IMR-90 (cell line): ENCODE measurements around the gene AZGP1. TPM values are rescaled to one million over a fixed set of nuclear protein-coding genes. Genes with fewer than 3 reads are reported as not detected.

Experiments
- ATAC-seq: fragments of 200-7000 bp; cut with Tn5 transposase; 2 replicates; pipeline ENCODE4 v1.9.1; 2020; ENCODE audit warnings: low read depth, mild to moderate bottlenecking, moderate library complexity
- BruUV-seq: library from RNA; stranded (reverse); fragments of 400-500 nt; replicated peaks from 2 replicates; lab custom pipeline; 2021; lab: Mats Ljungman, UMichigan
- CTCF ChIA-PET: fragments of 300-600 bp; formaldehyde crosslinking; extraction: SDS; loops from one replicate; lab custom pipeline; 2021; ENCODE audit warnings: antibody characterized with exemption; lab: Yijun Ruan, JAX
- POLR2A ChIA-PET: fragments of 300-600 bp; sonication (Branson Sonifier 250); formaldehyde crosslinking; loops from one replicate; lab custom pipeline; 2022; ENCODE audit warnings: antibody characterized with exemption; ENCODE audit not compliant: unreplicated experiment; lab: Charles Lee
- DNase-seq: peaks from one replicate; pipeline ENCODE4 v3.0.0; 2013
- H2AFZ ChIP-seq: replicated peaks from 2 replicates; pipeline ENCODE3; 2013; ENCODE audit warnings: low read length, mild to moderate bottlenecking; ENCODE audit not compliant: poor library complexity
- H2AK5ac ChIP-seq: 2 replicates; pipeline ENCODE4 v1.6.1; 2013; ENCODE audit warnings: low read depth, low read length, inconsistent platforms
- H2AK9ac ChIP-seq: replicated peaks from 2 replicates; pipeline ENCODE3; 2013; ENCODE audit warnings: mild to moderate bottlenecking, low read depth, low read length, moderate library complexity; ENCODE audit not compliant: poor library complexity
- H2BK120ac ChIP-seq: 2 replicates; pipeline ENCODE4 v1.6.1; 2013; ENCODE audit warnings: low read depth, low read length, inconsistent platforms
- H2BK15ac ChIP-seq: 3 replicates; pipeline ENCODE4 v1.6.1; 2013; ENCODE audit warnings: low read depth, low read length, inconsistent platforms
- H2BK20ac ChIP-seq: 2 replicates; pipeline ENCODE4 v1.6.1; 2013; ENCODE audit warnings: low read depth, mild to moderate bottlenecking, inconsistent platforms, low read length, moderate library complexity
- H2BK5ac ChIP-seq: 2 replicates; pipeline ENCODE4 v1.6.1; 2013; ENCODE audit warnings: mild to moderate bottlenecking, low read depth, low read length, inconsistent platforms; ENCODE audit not compliant: poor library complexity, severe bottlenecking
- H3K14ac ChIP-seq: replicated peaks from 2 replicates; pipeline ENCODE4 v1.6.1; 2013; ENCODE audit warnings: low read depth, low read length, inconsistent platforms
- H3K18ac ChIP-seq: 2 replicates; pipeline ENCODE4 v1.6.1; 2013; ENCODE audit warnings: low read depth, low read length, control low read depth
- H3K23ac ChIP-seq: 2 replicates; pipeline ENCODE4 v1.6.1; 2013; ENCODE audit warnings: low read depth, low read length, inconsistent platforms
- H3K27ac ChIP-seq: 2 replicates; pipeline ENCODE4 v1.5.1; 2013; ENCODE audit warnings: mild to moderate bottlenecking, control low read depth, low read length; ENCODE audit not compliant: insufficient read depth
- H3K27me3 ChIP-seq: 2 replicates; pipeline ENCODE4 v1.6.1; 2013; ENCODE audit warnings: low read length; ENCODE audit not compliant: control insufficient read depth, insufficient read depth
- H3K36me3 ChIP-seq: 2 replicates; pipeline ENCODE4 v1.6.1; 2013; ENCODE audit warnings: low read length, mixed read lengths; ENCODE audit not compliant: control insufficient read depth, insufficient read depth
- H3K4ac ChIP-seq: 2 replicates; pipeline ENCODE4 v1.6.1; 2013; ENCODE audit warnings: low read depth, low read length, inconsistent platforms
- H3K4me1 ChIP-seq: 2 replicates; pipeline ENCODE4 v1.6.1; 2013; ENCODE audit warnings: low read length, mixed read lengths; ENCODE audit not compliant: control insufficient read depth, insufficient read depth
- H3K4me2 ChIP-seq: 2 replicates; pipeline ENCODE4 v1.6.1; 2013; ENCODE audit warnings: low read depth, mild to moderate bottlenecking, control low read depth, low read length, moderate library complexity
- H3K4me3 ChIP-seq: 2 replicates; pipeline ENCODE4 v1.5.1; 2013; ENCODE audit warnings: low read depth, mild to moderate bottlenecking, control low read depth, low read length, moderate library complexity; ENCODE audit not compliant: insufficient read depth
- H3K56ac ChIP-seq: 2 replicates; pipeline ENCODE4 v1.6.1; 2013; ENCODE audit warnings: low read length, inconsistent platforms; ENCODE audit not compliant: insufficient read depth; ENCODE audit errors: extremely low read depth
- H3K79me1 ChIP-seq, 2 experiments: 2 replicates each; pipeline ENCODE4 v1.6.1; 2013; ENCODE audit warnings: low read length in 2 of 2, inconsistent platforms in 1 of 2, low read depth in 1 of 2
- H3K9ac ChIP-seq: 2 replicates; pipeline ENCODE4 v1.6.1; 2013; ENCODE audit warnings: low read depth, low read length, control low read depth
- H3K9me1 ChIP-seq: 2 replicates; pipeline ENCODE4 v1.6.1; 2013; ENCODE audit warnings: low read length, inconsistent platforms; ENCODE audit not compliant: insufficient read depth
- H3K9me3 ChIP-seq: 2 replicates; pipeline ENCODE4 v1.6.1; 2013; ENCODE audit warnings: low read length; ENCODE audit not compliant: control insufficient read depth, insufficient read depth
- H4K20me1 ChIP-seq: 2 replicates; pipeline ENCODE4 v1.6.1; 2013; ENCODE audit warnings: low read length, inconsistent platforms; ENCODE audit not compliant: insufficient read depth
- H4K5ac ChIP-seq: 2 replicates; pipeline ENCODE4 v1.6.1; 2013; ENCODE audit warnings: mild to moderate bottlenecking, low read depth, low read length, control low read depth
- H4K8ac ChIP-seq, 2 experiments: 2 replicates each; pipeline ENCODE4 v1.6.1; 2013; ENCODE audit warnings: low read depth in 2 of 2, low read length in 2 of 2, control low read depth in 1 of 2, inconsistent platforms in 1 of 2
- H4K91ac ChIP-seq: 2 replicates; pipeline ENCODE4 v1.6.1; 2013; ENCODE audit warnings: low read depth, low read length, inconsistent platforms; ENCODE audit not compliant: insufficient read depth
- BHLHE40 ChIP-seq: fragments of 150-350 bp; IDR thresholded peaks from 2 replicates; pipeline ENCODE4 v1.6.1; 2016; ENCODE audit warnings: mild to moderate bottlenecking, low read depth, low read length
- CEBPB ChIP-seq: IDR thresholded peaks from 2 replicates; pipeline ENCODE4 v1.6.1; 2012; ENCODE audit warnings: low read depth, low read length, improper control_type of control experiment
- MAZ ChIP-seq: IDR thresholded peaks from 2 replicates; pipeline ENCODE4 v1.6.1; 2012; ENCODE audit warnings: low read depth, mild to moderate bottlenecking, low read length, improper control_type of control experiment, moderate library complexity, borderline replicate concordance
- MXI1 ChIP-seq: IDR thresholded peaks from 2 replicates; pipeline ENCODE4 v1.6.1; 2012; ENCODE audit warnings: low read depth, mild to moderate bottlenecking, low read length, moderate library complexity, borderline replicate concordance
- NFE2L2 ChIP-seq: fragments of 150-350 bp; IDR thresholded peaks from 2 replicates; pipeline ENCODE4 v1.6.1; 2016; ENCODE audit warnings: low read depth, mild to moderate bottlenecking, low read length
- POLR2A ChIP-seq: IDR thresholded peaks from 2 replicates; pipeline ENCODE4 v1.6.1; 2012; ENCODE audit warnings: mild to moderate bottlenecking, low read depth, low read length
- RAD21 ChIP-seq: IDR thresholded peaks from 2 replicates; pipeline ENCODE4 v1.6.1; 2012; ENCODE audit warnings: low read length, improper control_type of control experiment
- RCOR1 ChIP-seq: IDR thresholded peaks from 2 replicates; pipeline ENCODE4 v1.6.1; 2012; ENCODE audit warnings: mild to moderate bottlenecking, low read length, improper control_type of control experiment; ENCODE audit not compliant: insufficient replicate concordance
- RFX5 ChIP-seq: IDR thresholded peaks from 2 replicates; pipeline ENCODE4 v1.8.0; 2012; ENCODE audit warnings: low read depth, mild to moderate bottlenecking, low read length, moderate library complexity
- SMC3 ChIP-seq: fragments of 150-350 bp; IDR thresholded peaks from 2 replicates; pipeline ENCODE4 v1.6.1; 2016; ENCODE audit warnings: low read depth, mild to moderate bottlenecking, antibody characterized with exemption, low read length, moderate library complexity
- dilution Hi-C: fragments of 300-500 bp; cut with HindIII; formaldehyde crosslinking; loops from one replicate; pipeline ENCODE4 v1.14.3; 2018; ENCODE audit warnings: low sequenced_read_pairs; ENCODE audit not compliant: unreplicated experiment
- in situ Hi-C: fragments of 300-500 bp; cut with MboI; formaldehyde crosslinking; loops from 3 replicates; pipeline ENCODE4 v1.14.3; 2019; ENCODE audit warnings: low sequenced_read_pairs, inconsistent platforms, mixed read lengths
- intact Hi-C: fragments of 100-400 bp; cut with micrococcal nuclease; formaldehyde crosslinking; loops from 2 replicates; pipeline ENCODE4 v1.10.0; 2022
- polyA plus RNA-seq, 3 experiments: library from polyadenylated mRNA; depleted of rRNA; stranded (reverse); fragments of >200 nt; gene quantifications; 2 replicates each; pipeline ENCODE4 v1.2.3, GENCODE V29; 2012; ENCODE audit warnings: low replicate concordance in 1 of 3
- total RNA-seq: library from RNA; depleted of rRNA; stranded (reverse); fragments of >200 nt; gene quantifications from 2 replicates; pipeline ENCODE4 v1.2.3, GENCODE V29; 2012
- TF ChIP-seq, protein P1 (sequence below): fragments of 150-350 bp; IDR thresholded peaks from 2 replicates; pipeline ENCODE4 v1.6.1; 2016; ENCODE audit warnings: low read depth, mild to moderate bottlenecking, low read length, moderate library complexity, borderline replicate concordance
- TF ChIP-seq, protein P2 (sequence below): conservative IDR thresholded peaks from 2 replicates; pipeline ENCODE4 v1.5.1; 2012; ENCODE audit warnings: mild to moderate bottlenecking, low read depth, low read length, improper control_type of control experiment

AZGP1 gene
- total and polyA plus RNA-seq, 2 of the 4 experiments (the other 2 are of a cell fraction), result not detected

GRCh38 chr7:99926321-99926720 lies 49.5 kb downstream of the AZGP1 start:
- no peaks in the 10 kb centered on the region for H4K20me1 ChIP-seq
- H2BK15ac ChIP-seq, result no peak overlapping the region
- no peak overlapping the region for H2BK20ac ChIP-seq
- intact Hi-C loops (loop anchor here (10.0 kb wide), 1 partner anchor 128 kb away; no protein-coding TSS in a partner anchor), dilution Hi-C loops (no loop called here), in situ Hi-C loops (no loop called here)
- no peak overlapping the region for H3K9ac ChIP-seq
- H3K56ac ChIP-seq, result no peak overlapping the region
- no peaks in the 10 kb centered on the region for H3K9me3 ChIP-seq
- H3K27ac ChIP-seq, result no peak overlapping the region
- no peak overlapping the region for H2AK9ac ChIP-seq
- H2BK5ac ChIP-seq, result no peak overlapping the region
- H3K4ac ChIP-seq, result no peak overlapping the region
- H3K14ac ChIP-seq, result no peak overlapping the region
- H3K9me1 ChIP-seq, result no peaks in the 10 kb centered on the region
- H3K4me2 ChIP-seq, result no peak overlapping the region
- no peaks in the 10 kb centered on the region for H3K4me1 ChIP-seq
- CTCF ChIA-PET, result no interaction called here
- H4K8ac ChIP-seq, result no peak overlapping the region
- DNase-seq (no peak), ATAC-seq (no peak)
- no peaks in the 10 kb centered on the region for H3K79me1 ChIP-seq
- no peaks in the 10 kb centered on the region; the same call in none of the 2 replicates for H3K36me3 ChIP-seq
- no peak overlapping the region for H4K5ac ChIP-seq
- H3K23ac ChIP-seq, result no peak overlapping the region
- no peak overlapping the region for H4K91ac ChIP-seq
- no TSS peak for BruUV-seq
- no peak overlapping the region for H2AFZ ChIP-seq
- TF ChIP-seq RCOR1 (no peak), POLR2A (no peak), RAD21 (no peak), RFX5 (no peak), NFE2L2 (no peak), BHLHE40 (no peak), MXI1 (no peak), SMC3 (no peak), CEBPB (no peak), MAZ (no peak)
- TF ChIP-seq, protein P1, sequence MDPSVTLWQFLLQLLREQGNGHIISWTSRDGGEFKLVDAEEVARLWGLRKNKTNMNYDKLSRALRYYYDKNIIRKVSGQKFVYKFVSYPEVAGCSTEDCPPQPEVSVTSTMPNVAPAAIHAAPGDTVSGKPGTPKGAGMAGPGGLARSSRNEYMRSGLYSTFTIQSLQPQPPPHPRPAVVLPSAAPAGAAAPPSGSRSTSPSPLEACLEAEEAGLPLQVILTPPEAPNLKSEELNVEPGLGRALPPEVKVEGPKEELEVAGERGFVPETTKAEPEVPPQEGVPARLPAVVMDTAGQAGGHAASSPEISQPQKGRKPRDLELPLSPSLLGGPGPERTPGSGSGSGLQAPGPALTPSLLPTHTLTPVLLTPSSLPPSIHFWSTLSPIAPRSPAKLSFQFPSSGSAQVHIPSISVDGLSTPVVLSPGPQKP, result no peak
- TF ChIP-seq, protein P2, sequence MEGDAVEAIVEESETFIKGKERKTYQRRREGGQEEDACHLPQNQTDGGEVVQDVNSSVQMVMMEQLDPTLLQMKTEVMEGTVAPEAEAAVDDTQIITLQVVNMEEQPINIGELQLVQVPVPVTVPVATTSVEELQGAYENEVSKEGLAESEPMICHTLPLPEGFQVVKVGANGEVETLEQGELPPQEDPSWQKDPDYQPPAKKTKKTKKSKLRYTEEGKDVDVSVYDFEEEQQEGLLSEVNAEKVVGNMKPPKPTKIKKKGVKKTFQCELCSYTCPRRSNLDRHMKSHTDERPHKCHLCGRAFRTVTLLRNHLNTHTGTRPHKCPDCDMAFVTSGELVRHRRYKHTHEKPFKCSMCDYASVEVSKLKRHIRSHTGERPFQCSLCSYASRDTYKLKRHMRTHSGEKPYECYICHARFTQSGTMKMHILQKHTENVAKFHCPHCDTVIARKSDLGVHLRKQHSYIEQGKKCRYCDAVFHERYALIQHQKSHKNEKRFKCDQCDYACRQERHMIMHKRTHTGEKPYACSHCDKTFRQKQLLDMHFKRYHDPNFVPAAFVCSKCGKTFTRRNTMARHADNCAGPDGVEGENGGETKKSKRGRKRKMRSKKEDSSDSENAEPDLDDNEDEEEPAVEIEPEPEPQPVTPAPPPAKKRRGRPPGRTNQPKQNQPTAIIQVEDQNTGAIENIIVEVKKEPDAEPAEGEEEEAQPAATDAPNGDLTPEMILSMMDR, result no peak
- POLR2A ChIA-PET, result no interaction called here
- H3K4me3 ChIP-seq, result no peak overlapping the region
- no peak overlapping the region for H2AK5ac ChIP-seq
- H3K27me3 ChIP-seq, result peaks cover 9% of the 10 kb centered on the region
- H3K18ac ChIP-seq, result no peak overlapping the region
- H2BK120ac ChIP-seq, result no peak overlapping the region
